HEK293 (cell line): Measurements from ENCODE around the gene GRAMD1B.

ENCODE experiments used
- CTCF ChIA-PET: fragments of 350-600 bp; formaldehyde crosslinking; extraction: SDS; loops from one replicate; lab custom pipeline; 2021; ENCODE audit warnings: antibody characterized with exemption; lab: Yijun Ruan, JAX
- POLR2A ChIA-PET: fragments of 300-600 bp; formaldehyde crosslinking; extraction: SDS; loops from one replicate; lab custom pipeline; 2020; ENCODE audit warnings: antibody characterized with exemption, inconsistent platforms; lab: Yijun Ruan, JAX
- H3K27ac ChIP-seq: fragments of 200-500 bp; sonication (Bioruptor generic); 2 replicates; pipeline ENCODE4 v1.5.1; 2014; ENCODE audit warnings: low read depth, low read length, control low read depth, inconsistent platforms; ENCODE audit errors: extremely low read depth
- H3K36me3 ChIP-seq, 2 experiments: fragments of 200-500 bp in 1 of 2; sonication (Bioruptor generic) in 1 of 2; 1 replicate in 1 of 2; 2 replicates in 1 of 2; pipeline ENCODE4 v1.5.1; 2014 to 2017; ENCODE audit warnings: inconsistent platforms in 2 of 2, low read length in 2 of 2; ENCODE audit not compliant: control insufficient read depth in 2 of 2, insufficient read depth in 1 of 2
- H3K4me1 ChIP-seq: fragments of 200-500 bp; sonication (Bioruptor generic); 2 replicates; pipeline ENCODE4 v1.5.1; 2014; ENCODE audit warnings: mild to moderate bottlenecking, low read length, inconsistent platforms; ENCODE audit not compliant: control insufficient read depth, insufficient read depth
- H3K4me3 ChIP-seq: 2 replicates; pipeline ENCODE4 v1.5.1; 2011; ENCODE audit warnings: low read depth, mild to moderate bottlenecking, control low read depth, low read length, moderate library complexity
- H3K9me3 ChIP-seq: fragments of 200-500 bp; sonication (Bioruptor generic); 2 replicates; pipeline ENCODE4 v1.5.1; 2014; ENCODE audit warnings: low read depth, low read length, inconsistent platforms; ENCODE audit not compliant: control insufficient read depth, insufficient read depth
- EGR2 ChIP-seq: fragments of 450-650 bp; formaldehyde crosslinking; IDR thresholded peaks from 2 replicates; pipeline ENCODE4 v1.5.1; 2016; ENCODE audit warnings: low read depth, missing biosample characterization, missing genetic modification characterization
- FEZF1 ChIP-seq: fragments of 450-650 bp; formaldehyde crosslinking; IDR thresholded peaks from 2 replicates; pipeline ENCODE4 v1.5.1; 2016; ENCODE audit warnings: missing biosample characterization, missing genetic modification characterization
- KLF16 ChIP-seq: fragments of 450-650 bp; formaldehyde crosslinking; IDR thresholded peaks from 2 replicates; pipeline ENCODE4 v1.5.1; 2017; ENCODE audit warnings: missing biosample characterization, missing genetic modification characterization
- KLF8 ChIP-seq: fragments of 450-650 bp; formaldehyde crosslinking; IDR thresholded peaks from 2 replicates; pipeline ENCODE4 v1.5.1; 2016; ENCODE audit warnings: missing biosample characterization, missing genetic modification characterization
- ZFP3 ChIP-seq: fragments of 450-650 bp; formaldehyde crosslinking; IDR thresholded peaks from 2 replicates; pipeline ENCODE4 v1.5.1; 2016; ENCODE audit warnings: low read depth, missing biosample characterization, missing genetic modification characterization
- ZNF155 ChIP-seq: fragments of 450-650 bp; formaldehyde crosslinking; IDR thresholded peaks from 2 replicates; pipeline ENCODE4 v1.5.1; 2016; ENCODE audit warnings: missing biosample characterization, missing genetic modification characterization
- ZNF169 ChIP-seq: fragments of 450-650 bp; formaldehyde crosslinking; IDR thresholded peaks from 2 replicates; pipeline ENCODE4 v1.5.1; 2016; ENCODE audit warnings: missing biosample characterization, missing genetic modification characterization
- ZNF324 ChIP-seq: fragments of 450-650 bp; formaldehyde crosslinking; IDR thresholded peaks from 2 replicates; pipeline ENCODE4 v1.5.1; 2016; ENCODE audit warnings: missing biosample characterization, missing genetic modification characterization
- ZNF426 ChIP-seq: fragments of 450-650 bp; formaldehyde crosslinking; IDR thresholded peaks from 2 replicates; pipeline ENCODE4 v1.5.1; 2017; ENCODE audit warnings: missing biosample characterization, missing genetic modification characterization, mild to moderate bottlenecking, inconsistent platforms, moderate library complexity
- ZNF514 ChIP-seq: fragments of 450-650 bp; formaldehyde crosslinking; IDR thresholded peaks from 2 replicates; pipeline ENCODE4 v1.5.1; 2016; ENCODE audit warnings: missing biosample characterization, missing genetic modification characterization
- ZNF623 ChIP-seq: fragments of 450-650 bp; formaldehyde crosslinking; IDR thresholded peaks from 2 replicates; pipeline ENCODE4 v1.5.1; 2016; ENCODE audit warnings: missing biosample characterization, missing genetic modification characterization
- ZNF654 ChIP-seq: fragments of 450-650 bp; formaldehyde crosslinking; IDR thresholded peaks from 2 replicates; pipeline ENCODE4 v1.5.1; 2016; ENCODE audit warnings: low read depth, missing biosample characterization, missing genetic modification characterization
- ZNF76 ChIP-seq: fragments of 450-650 bp; formaldehyde crosslinking; IDR thresholded peaks from 2 replicates; pipeline ENCODE4; 2016; ENCODE audit warnings: low read depth, missing biosample characterization, missing genetic modification characterization, borderline replicate concordance
- ZNF843 ChIP-seq: fragments of 450-650 bp; formaldehyde crosslinking; IDR thresholded peaks from 2 replicates; pipeline ENCODE4 v1.5.1; 2016; ENCODE audit warnings: missing biosample characterization, missing genetic modification characterization
- ZXDB ChIP-seq: fragments of 450-650 bp; formaldehyde crosslinking; IDR thresholded peaks from 2 replicates; pipeline ENCODE4 v1.5.1; 2016; ENCODE audit warnings: missing biosample characterization, missing genetic modification characterization
- TF ChIP-seq, protein P1 (sequence below): fragments of 450-650 bp; IDR thresholded peaks from 2 replicates; pipeline ENCODE4 v1.5.1; 2018; ENCODE audit warnings: missing biosample characterization, mild to moderate bottlenecking, missing genetic modification characterization
- TF ChIP-seq, protein P2 (sequence below): fragments of 450-650 bp; formaldehyde crosslinking; IDR thresholded peaks from 2 replicates; pipeline ENCODE4 v1.5.1; 2016; ENCODE audit warnings: missing biosample characterization, missing genetic modification characterization, low read depth
- TF ChIP-seq, protein P3 (sequence below): fragments of 450-650 bp; formaldehyde crosslinking; IDR thresholded peaks from 2 replicates; pipeline ENCODE4 v1.5.0; 2017; ENCODE audit warnings: missing biosample characterization, missing genetic modification characterization, borderline replicate concordance
- TF ChIP-seq, protein P4 (sequence below): fragments of 450-650 bp; formaldehyde crosslinking; IDR thresholded peaks from 2 replicates; pipeline ENCODE4 v1.5.1; 2016; ENCODE audit warnings: missing biosample characterization, missing genetic modification characterization

GRAMD1B gene

DNA sequence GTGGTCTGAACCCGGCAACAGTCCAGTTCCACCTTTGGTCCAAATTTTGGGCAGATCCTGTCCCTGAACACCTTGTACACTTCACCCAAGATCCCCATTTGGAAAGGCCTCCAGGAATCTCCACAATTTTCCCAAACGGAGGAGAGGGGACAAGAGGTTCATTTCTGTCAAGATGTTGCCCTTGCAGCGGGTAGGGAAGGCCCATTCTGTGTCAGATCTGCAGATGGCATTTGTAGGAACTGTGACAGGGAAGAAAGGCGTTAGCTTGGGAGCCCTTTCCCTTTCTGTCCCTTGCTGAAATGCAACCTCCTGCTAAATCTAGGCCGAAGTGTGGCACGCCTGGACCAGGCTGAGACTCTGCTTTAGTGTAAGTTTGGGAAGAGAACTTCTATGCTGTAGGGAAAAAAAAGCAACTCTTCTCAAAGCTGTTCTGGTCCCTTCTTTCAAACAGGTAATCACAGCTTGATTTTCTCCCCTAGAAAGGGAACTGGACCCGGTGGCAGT, 138.3 kb downstream of the GRAMD1B start:
- POLR2A ChIA-PET = no interaction called here
- H3K9me3 ChIP-seq = no peaks in the 10 kb centered on the region
- H3K4me1 ChIP-seq = no peaks in the 10 kb centered on the region
- H3K27ac ChIP-seq = no peak overlapping the region
- TF ChIP-seq, protein P1, sequence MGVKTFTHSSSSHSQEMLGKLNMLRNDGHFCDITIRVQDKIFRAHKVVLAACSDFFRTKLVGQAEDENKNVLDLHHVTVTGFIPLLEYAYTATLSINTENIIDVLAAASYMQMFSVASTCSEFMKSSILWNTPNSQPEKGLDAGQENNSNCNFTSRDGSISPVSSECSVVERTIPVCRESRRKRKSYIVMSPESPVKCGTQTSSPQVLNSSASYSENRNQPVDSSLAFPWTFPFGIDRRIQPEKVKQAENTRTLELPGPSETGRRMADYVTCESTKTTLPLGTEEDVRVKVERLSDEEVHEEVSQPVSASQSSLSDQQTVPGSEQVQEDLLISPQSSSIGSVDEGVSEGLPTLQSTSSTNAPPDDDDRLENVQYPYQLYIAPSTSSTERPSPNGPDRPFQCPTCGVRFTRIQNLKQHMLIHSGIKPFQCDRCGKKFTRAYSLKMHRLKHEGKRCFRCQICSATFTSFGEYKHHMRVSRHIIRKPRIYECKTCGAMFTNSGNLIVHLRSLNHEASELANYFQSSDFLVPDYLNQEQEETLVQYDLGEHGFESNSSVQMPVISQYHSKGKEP (tag by site-specific recombination) = no peak
- TF ChIP-seq KLF16 (tag by site-specific recombination) = no peak
- TF ChIP-seq ZFP3 = no peak
- no peak for TF ChIP-seq ZNF623 (tag by site-specific recombination)
- TF ChIP-seq, protein P2, sequence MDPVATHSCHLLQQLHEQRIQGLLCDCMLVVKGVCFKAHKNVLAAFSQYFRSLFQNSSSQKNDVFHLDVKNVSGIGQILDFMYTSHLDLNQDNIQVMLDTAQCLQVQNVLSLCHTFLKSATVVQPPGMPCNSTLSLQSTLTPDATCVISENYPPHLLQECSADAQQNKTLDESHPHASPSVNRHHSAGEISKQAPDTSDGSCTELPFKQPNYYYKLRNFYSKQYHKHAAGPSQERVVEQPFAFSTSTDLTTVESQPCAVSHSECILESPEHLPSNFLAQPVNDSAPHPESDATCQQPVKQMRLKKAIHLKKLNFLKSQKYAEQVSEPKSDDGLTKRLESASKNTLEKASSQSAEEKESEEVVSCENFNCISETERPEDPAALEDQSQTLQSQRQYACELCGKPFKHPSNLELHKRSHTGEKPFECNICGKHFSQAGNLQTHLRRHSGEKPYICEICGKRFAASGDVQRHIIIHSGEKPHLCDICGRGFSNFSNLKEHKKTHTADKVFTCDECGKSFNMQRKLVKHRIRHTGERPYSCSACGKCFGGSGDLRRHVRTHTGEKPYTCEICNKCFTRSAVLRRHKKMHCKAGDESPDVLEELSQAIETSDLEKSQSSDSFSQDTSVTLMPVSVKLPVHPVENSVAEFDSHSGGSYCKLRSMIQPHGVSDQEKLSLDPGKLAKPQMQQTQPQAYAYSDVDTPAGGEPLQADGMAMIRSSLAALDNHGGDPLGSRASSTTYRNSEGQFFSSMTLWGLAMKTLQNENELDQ (tag by site-specific recombination) = no peak
- TF ChIP-seq, protein P3, sequence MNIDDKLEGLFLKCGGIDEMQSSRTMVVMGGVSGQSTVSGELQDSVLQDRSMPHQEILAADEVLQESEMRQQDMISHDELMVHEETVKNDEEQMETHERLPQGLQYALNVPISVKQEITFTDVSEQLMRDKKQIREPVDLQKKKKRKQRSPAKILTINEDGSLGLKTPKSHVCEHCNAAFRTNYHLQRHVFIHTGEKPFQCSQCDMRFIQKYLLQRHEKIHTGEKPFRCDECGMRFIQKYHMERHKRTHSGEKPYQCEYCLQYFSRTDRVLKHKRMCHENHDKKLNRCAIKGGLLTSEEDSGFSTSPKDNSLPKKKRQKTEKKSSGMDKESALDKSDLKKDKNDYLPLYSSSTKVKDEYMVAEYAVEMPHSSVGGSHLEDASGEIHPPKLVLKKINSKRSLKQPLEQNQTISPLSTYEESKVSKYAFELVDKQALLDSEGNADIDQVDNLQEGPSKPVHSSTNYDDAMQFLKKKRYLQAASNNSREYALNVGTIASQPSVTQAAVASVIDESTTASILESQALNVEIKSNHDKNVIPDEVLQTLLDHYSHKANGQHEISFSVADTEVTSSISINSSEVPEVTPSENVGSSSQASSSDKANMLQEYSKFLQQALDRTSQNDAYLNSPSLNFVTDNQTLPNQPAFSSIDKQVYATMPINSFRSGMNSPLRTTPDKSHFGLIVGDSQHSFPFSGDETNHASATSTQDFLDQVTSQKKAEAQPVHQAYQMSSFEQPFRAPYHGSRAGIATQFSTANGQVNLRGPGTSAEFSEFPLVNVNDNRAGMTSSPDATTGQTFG (tag by site-specific recombination) = no peak
- no peak for TF ChIP-seq KLF8
- TF ChIP-seq ZNF324 (tag by site-specific recombination) = no peak
- no peak for TF ChIP-seq EGR2 (tag by site-specific recombination)
- no peaks in the 10 kb centered on the region for H3K36me3 ChIP-seq
- H3K4me3 ChIP-seq = no peak overlapping the region
- CTCF ChIA-PET = interaction anchor here (1.4 to 5.4 kb wide), 3 partner anchors 8 to 14 kb away, joined by 5 to 39 read pairs (median 28); no protein-coding TSS in a partner anchor

DNA sequence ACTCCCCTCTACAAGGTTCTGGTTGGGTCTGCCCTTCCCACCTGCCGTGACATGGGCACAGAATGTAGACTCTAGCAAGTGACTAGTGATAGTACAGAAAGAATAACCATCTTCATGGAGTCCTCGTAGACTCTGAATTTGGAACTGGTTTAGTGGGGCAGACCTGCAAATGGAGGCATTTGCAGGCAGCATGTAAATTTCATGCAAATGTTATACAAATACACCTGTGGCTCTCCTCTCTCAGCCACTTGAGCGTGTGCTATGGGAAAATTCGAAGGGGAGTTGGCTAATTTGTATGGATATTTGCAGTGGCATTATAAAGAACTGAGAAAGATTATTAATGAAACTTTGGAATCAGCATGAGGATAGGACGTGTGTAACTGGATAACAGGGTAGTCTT, 139.3 kb downstream of the GRAMD1B start:
- Histone ChIP-seq H3K36me3 (no peaks in the 10 kb centered on the region), H3K9me3 (no peaks in the 10 kb centered on the region), H3K4me1 (no peaks in the 10 kb centered on the region), H3K4me3 (no peak overlapping the region), H3K27ac (no peak overlapping the region)
- CTCF ChIA-PET = interaction anchor here (3.9 to 5.4 kb wide), 2 partner anchors 11 to 15 kb away, joined by 28 to 39 read pairs; no protein-coding TSS in a partner anchor
- TF ChIP-seq, protein P4, sequence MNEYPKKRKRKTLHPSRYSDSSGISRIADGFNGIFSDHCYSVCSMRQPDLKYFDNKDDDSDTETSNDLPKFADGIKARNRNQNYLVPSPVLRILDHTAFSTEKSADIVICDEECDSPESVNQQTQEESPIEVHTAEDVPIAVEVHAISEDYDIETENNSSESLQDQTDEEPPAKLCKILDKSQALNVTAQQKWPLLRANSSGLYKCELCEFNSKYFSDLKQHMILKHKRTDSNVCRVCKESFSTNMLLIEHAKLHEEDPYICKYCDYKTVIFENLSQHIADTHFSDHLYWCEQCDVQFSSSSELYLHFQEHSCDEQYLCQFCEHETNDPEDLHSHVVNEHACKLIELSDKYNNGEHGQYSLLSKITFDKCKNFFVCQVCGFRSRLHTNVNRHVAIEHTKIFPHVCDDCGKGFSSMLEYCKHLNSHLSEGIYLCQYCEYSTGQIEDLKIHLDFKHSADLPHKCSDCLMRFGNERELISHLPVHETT (tag by site-specific recombination) = no peak
- TF ChIP-seq ZXDB (tag by site-specific recombination) (no peak), ZNF843 (tag by site-specific recombination) (no peak), ZNF169 (tag by site-specific recombination) (no peak), ZNF514 (tag by site-specific recombination) (no peak), ZNF654 (tag by site-specific recombination) (no peak), ZNF76 (tag by site-specific recombination) (no peak), ZNF155 (tag by site-specific recombination) (no peak), ZNF426 (tag by site-specific recombination) (no peak), FEZF1 (tag by site-specific recombination) (no peak)
- POLR2A ChIA-PET = no interaction called here
